AG20443 (cell line): ENCODE data around the gene RSU1.
"Not testable (repeated sequence)": the region's sequence is repeated elsewhere in the genome, so short reads cannot be mapped to it uniquely, and the experiment has no call there.

Experiments
- DNase-seq: peaks from one replicate; pipeline ENCODE4 v3.0.0; 2012; ENCODE audit warnings: low spot score, mixed read lengths

RSU1 gene

GRCh38 chr10:16817125-16818019 lies at the start of gene RSU1:
Gene RSU1 (minus strand): TSS chr10:16817424. CDS start chr10:16817081, 343 bp downstream.
- peak; percentile 99 for DNase-seq

GRCh38 chr10:16866541-16867275 lies 49.5 kb upstream of the RSU1 start:
- DNase-seq = no peak

GRCh38 chr10:16865766-16866165 lies 48.5 kb upstream of the RSU1 start:
- DNase-seq = no peak

GRCh38 chr10:16863766-16864165 lies 46.5 kb upstream of the RSU1 start:
- no peak for DNase-seq

- no peak for DNase-seq
Observed at GRCh38 chr10:16857419-16857818, 40.2 kb upstream of the RSU1 start.

GRCh38 chr10:16856567-16856966 lies 39.3 kb upstream of the RSU1 start:
- DNase-seq = no peak

- DNase-seq = no peak
Observed at GRCh38 chr10:16856092-16856491, 38.9 kb upstream of the RSU1 start.

- peak; percentile 53 for DNase-seq
Observed at GRCh38 chr10:16854623-16855022, 37.4 kb upstream of the RSU1 start.

GRCh38 chr10:16853809-16854208 lies 36.6 kb upstream of the RSU1 start:
- DNase-seq = no peak

- no peak for DNase-seq
Observed at GRCh38 chr10:16853201-16853600, 36.0 kb upstream of the RSU1 start.

- DNase-seq = no peak
Observed at GRCh38 chr10:16852624-16853023, 35.4 kb upstream of the RSU1 start.

GRCh38 chr10:16848562-16849154 lies 31.4 kb upstream of the RSU1 start:
- no peak for DNase-seq

GRCh38 chr10:16847644-16848043 lies 30.4 kb upstream of the RSU1 start:
- DNase-seq = peak; percentile 74

GRCh38 chr10:16845248-16845647 lies 28.0 kb upstream of the RSU1 start:
- no peak for DNase-seq

- peak; percentile 47 for DNase-seq
Observed at GRCh38 chr10:16843252-16843870, 26.1 kb upstream of the RSU1 start.

- DNase-seq = no peak
Observed at GRCh38 chr10:16835228-16835627, 18.0 kb upstream of the RSU1 start.

GRCh38 chr10:16832351-16833080 lies 15.3 kb upstream of the RSU1 start:
- DNase-seq = peak; percentile 91

GRCh38 chr10:16828701-16829175 lies 11.5 kb upstream of the RSU1 start:
- DNase-seq = peak; percentile 43

- peak; percentile 38 for DNase-seq
Observed at GRCh38 chr10:16828114-16828568, 10.9 kb upstream of the RSU1 start.

- not testable (repeated sequence) for DNase-seq
Observed at GRCh38 chr10:16827474-16827873, 10.2 kb upstream of the RSU1 start.

- DNase-seq = no peak
Observed at GRCh38 chr10:16822726-16823360, 5.6 kb upstream of the RSU1 start.
